ENCODE results near the gene SNRNP200. TPM values are rescaled to one million over a fixed set of nuclear protein-coding genes. Genes with fewer than 3 reads are reported as not detected.

Gene SNRNP200
- total RNA-seq, 1 experiment from 2014 or later: 202 TPM

DNA sequence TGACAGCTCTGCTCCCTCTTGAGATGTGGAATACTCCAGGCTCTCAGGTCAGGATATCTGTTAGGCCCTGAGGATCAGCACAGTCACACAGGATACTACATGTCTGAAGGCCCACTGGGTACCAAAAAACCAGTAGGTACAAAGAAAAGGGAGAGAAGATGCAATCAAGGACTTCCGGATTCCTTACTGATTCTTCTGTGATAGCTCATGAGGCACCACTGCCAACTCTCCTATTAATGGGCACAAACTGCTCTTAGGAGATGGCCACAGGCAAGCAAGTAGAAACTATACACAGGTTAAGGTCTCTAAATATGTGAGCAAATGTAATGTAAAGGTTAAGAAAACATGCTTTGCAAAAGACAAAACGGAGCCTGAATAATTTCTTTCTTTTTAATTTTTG lies 43.0 kb downstream of the SNRNP200 start:
- Histone ChIP-seq H3K27me3 (replicated peaks; ENCODE audit: insufficient read depth, low read depth, low read length, poor library complexity) (no peaks in the 10 kb centered on the region), H3K36me3 (ENCODE audit: insufficient read depth, low read length, poor library complexity, severe bottlenecking) (peaks cover 2% of the 10 kb centered on the region), H3K27ac (ENCODE audit: low read depth, low read length, poor library complexity, severe bottlenecking) (no peak overlapping the region), H3K4me3 (ENCODE audit: low read depth, low read length, poor library complexity, severe bottlenecking) (no peak overlapping the region), H3K9me3 (ENCODE audit: low read depth, low read length, poor library complexity, severe bottlenecking) (no peaks in the 10 kb centered on the region), H3K4me1 (ENCODE audit: insufficient read depth, low read length, poor library complexity, severe bottlenecking) (no peaks in the 10 kb centered on the region)
- TF ChIP-seq, protein P1, sequence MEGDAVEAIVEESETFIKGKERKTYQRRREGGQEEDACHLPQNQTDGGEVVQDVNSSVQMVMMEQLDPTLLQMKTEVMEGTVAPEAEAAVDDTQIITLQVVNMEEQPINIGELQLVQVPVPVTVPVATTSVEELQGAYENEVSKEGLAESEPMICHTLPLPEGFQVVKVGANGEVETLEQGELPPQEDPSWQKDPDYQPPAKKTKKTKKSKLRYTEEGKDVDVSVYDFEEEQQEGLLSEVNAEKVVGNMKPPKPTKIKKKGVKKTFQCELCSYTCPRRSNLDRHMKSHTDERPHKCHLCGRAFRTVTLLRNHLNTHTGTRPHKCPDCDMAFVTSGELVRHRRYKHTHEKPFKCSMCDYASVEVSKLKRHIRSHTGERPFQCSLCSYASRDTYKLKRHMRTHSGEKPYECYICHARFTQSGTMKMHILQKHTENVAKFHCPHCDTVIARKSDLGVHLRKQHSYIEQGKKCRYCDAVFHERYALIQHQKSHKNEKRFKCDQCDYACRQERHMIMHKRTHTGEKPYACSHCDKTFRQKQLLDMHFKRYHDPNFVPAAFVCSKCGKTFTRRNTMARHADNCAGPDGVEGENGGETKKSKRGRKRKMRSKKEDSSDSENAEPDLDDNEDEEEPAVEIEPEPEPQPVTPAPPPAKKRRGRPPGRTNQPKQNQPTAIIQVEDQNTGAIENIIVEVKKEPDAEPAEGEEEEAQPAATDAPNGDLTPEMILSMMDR (conservative IDR thresholded peaks at IDR 0.05; ENCODE audit: low read depth, low read length): no peak
- TF ChIP-seq EZH2 (IDR thresholded peaks at IDR 0.05; ENCODE audit: borderline replicate concordance, low read depth, low read length, poor library complexity, severe bottlenecking): no peak
- no TSS peak for BruUV-seq (replicated peaks)
- no peak for DNase-seq (ENCODE audit: low spot score)
- ChIA-PET CTCF (no interaction called here), POLR2A (ENCODE audit: low non-redundant PET) (no interaction called here)
- intact Hi-C loops (cut with micrococcal nuclease; ENCODE audit: unreplicated experiment): loop anchor here (5.0 kb wide), 1 partner anchor 45 kb away; no protein-coding TSS in a partner anchor

DNA sequence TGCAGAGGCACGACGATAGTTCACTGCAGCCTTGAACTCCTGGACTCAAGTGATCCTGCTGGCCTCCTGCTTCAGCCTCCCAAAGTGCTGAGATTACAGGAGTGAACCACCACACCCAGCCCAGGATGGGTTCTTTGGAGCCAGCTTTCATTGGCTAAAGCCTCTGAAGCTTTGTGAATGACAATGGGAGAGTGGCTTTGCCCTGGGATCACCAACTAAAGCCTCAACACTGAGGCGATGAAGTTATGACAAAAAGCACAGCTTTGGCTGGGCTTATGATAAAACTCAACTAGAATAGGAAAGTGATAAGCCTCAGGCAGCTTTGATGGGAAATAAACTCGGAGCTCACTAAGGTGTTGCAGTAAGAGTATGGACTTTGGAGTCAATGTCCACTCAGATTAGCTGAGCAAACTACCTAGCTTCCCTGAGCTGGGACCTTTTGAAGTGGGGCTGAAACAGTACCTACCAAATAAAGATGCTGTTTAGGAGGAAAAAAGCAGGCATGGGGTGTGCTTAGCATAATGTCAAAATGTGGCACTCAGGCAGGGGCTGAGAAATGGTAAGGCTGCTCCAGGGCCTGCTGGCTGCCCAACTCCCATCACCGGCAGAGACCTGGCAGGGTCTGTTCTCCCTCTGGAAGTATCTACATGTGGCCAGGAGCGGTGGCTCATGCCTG lies 43.9 kb downstream of the SNRNP200 start:
- H3K9me3 ChIP-seq (ENCODE audit: low read depth, low read length, poor library complexity, severe bottlenecking): no peaks in the 10 kb centered on the region
- H3K27ac ChIP-seq (ENCODE audit: low read depth, low read length, poor library complexity, severe bottlenecking): no peak overlapping the region
- H3K4me1 ChIP-seq (ENCODE audit: insufficient read depth, low read length, poor library complexity, severe bottlenecking): no peaks in the 10 kb centered on the region
- H3K27me3 ChIP-seq (replicated peaks; ENCODE audit: insufficient read depth, low read depth, low read length, poor library complexity): no peaks in the 10 kb centered on the region
- POLR2A ChIA-PET (ENCODE audit: low non-redundant PET): no interaction called here
- TF ChIP-seq, protein P1 (conservative IDR thresholded peaks at IDR 0.05; ENCODE audit: low read depth, low read length): no peak
- TF ChIP-seq EZH2 (IDR thresholded peaks at IDR 0.05; ENCODE audit: borderline replicate concordance, low read depth, low read length, poor library complexity, severe bottlenecking): no peak
- BruUV-seq (replicated peaks): no TSS peak
- H3K4me3 ChIP-seq (ENCODE audit: low read depth, low read length, poor library complexity, severe bottlenecking): no peak overlapping the region
- CTCF ChIA-PET: no interaction called here
- no peak for DNase-seq (ENCODE audit: low spot score)
- intact Hi-C loops (cut with micrococcal nuclease; ENCODE audit: unreplicated experiment): loop anchor here (5.0 kb wide), 1 partner anchor 44 kb away; no protein-coding TSS in a partner anchor
- no peaks in the 10 kb centered on the region for H3K36me3 ChIP-seq (ENCODE audit: insufficient read depth, low read length, poor library complexity, severe bottlenecking)

DNA sequence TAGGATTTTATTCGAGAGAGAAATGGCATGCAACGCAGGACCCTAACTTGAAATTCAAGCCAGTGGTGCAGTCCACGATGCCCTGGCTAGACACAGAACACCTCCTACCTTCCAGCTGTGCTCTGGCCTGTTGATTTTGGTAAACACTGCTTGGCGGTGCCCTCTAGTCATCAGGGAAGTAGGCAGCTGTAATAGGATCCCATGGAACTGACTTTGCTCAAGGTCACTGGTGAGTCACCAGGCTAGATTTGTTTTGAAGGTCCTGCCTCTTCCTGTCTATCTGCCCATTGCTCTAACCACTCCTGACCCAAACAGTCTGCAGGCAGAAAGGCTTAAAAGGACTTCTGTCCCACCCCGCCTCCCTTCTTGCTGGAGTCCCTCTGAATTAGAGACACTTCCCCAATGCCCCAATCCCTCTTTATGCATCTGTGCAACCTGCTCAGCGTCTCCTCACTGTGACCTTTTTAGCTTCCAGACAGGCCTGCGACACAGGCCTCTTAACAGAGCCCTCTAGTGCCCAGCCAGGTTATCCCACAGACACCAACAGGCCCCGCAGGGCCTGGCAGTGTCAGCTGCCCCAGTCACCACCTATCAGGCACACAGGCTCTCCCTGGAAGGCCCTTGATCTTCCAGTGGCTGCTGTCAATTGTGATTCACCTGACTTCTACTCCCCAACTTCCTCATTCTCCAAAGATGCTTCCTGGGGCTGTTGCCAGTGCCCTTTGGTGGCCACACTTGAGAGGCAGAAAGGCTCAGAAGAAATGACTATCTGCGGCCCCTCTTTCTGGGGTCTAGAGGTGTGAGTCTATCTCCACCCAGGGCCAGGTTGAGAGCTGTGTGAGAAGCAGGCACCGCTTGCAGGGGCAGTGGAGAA lies 44.7 kb downstream of the SNRNP200 start:
- Histone ChIP-seq H3K27me3 (replicated peaks; ENCODE audit: insufficient read depth, low read depth, low read length, poor library complexity) (no peaks in the 10 kb centered on the region), H3K4me1 (ENCODE audit: insufficient read depth, low read length, poor library complexity, severe bottlenecking) (no peaks in the 10 kb centered on the region), H3K9me3 (ENCODE audit: low read depth, low read length, poor library complexity, severe bottlenecking) (no peaks in the 10 kb centered on the region), H3K36me3 (ENCODE audit: insufficient read depth, low read length, poor library complexity, severe bottlenecking) (peaks cover under 1% of the 10 kb centered on the region), H3K4me3 (ENCODE audit: low read depth, low read length, poor library complexity, severe bottlenecking) (no peak overlapping the region), H3K27ac (ENCODE audit: low read depth, low read length, poor library complexity, severe bottlenecking) (peak overlapping the region; percentile 13)
- TF ChIP-seq, protein P1 (conservative IDR thresholded peaks at IDR 0.05; ENCODE audit: low read depth, low read length): 0 out of 2 replicates have a peak, but pooled peaks have one; percentile 13
- no peak for TF ChIP-seq EZH2 (IDR thresholded peaks at IDR 0.05; ENCODE audit: borderline replicate concordance, low read depth, low read length, poor library complexity, severe bottlenecking)
- POLR2A ChIA-PET (ENCODE audit: low non-redundant PET): no interaction called here
- intact Hi-C loops (cut with micrococcal nuclease; ENCODE audit: unreplicated experiment): loop anchor here (5.0 kb wide), 1 partner anchor 43 kb away; no protein-coding TSS in a partner anchor
- CTCF ChIA-PET: interaction anchor here (0.9 kb wide), 1 partner anchor 23 kb away, joined by 3 read pairs; no protein-coding TSS in a partner anchor
- no peak for DNase-seq (ENCODE audit: low spot score)
- no TSS peak for BruUV-seq (replicated peaks)
